HepG2 (cell line): ENCODE measurements around the gene SLC13A5. TPM values are rescaled to one million over a fixed set of nuclear protein-coding genes. Genes with fewer than 3 reads are reported as not detected.
A peak's percentile ranks its signal among the peaks of the same experiment; 100 is the strongest.

Experiments
- ATAC-seq: fragments of 200-7000 bp; cut with Tn5 transposase; 3 replicates; pipeline ENCODE4 v1.9.1; 2020; ENCODE audit warnings: mild to moderate bottlenecking, moderate library complexity
- BruUV-seq: library from RNA; stranded (reverse); fragments of 400-500 nt; replicated peaks from 2 replicates; lab custom pipeline; 2021; lab: Mats Ljungman, UMichigan
- CTCF ChIA-PET: fragments of 300-600 bp; formaldehyde crosslinking; extraction: SDS; loops from one replicate; lab custom pipeline; 2021; ENCODE audit warnings: low total read pairs, inconsistent platforms, low intra/inter-chr PET ratio; lab: Yijun Ruan, JAX
- POLR2A ChIA-PET: fragments of 350-600 bp; sonication (Branson Sonifier 250); formaldehyde crosslinking; loops from one replicate; lab custom pipeline; 2020; ENCODE audit warnings: antibody characterized with exemption, inconsistent platforms; lab: Yijun Ruan, JAX
- DNase-seq: peaks from one replicate; pipeline ENCODE4 v3.0.0-alpha.2; 2015; ENCODE audit warnings: low spot score
- FAIRE-seq: peaks from 3 replicates; lab custom pipeline; 2011; peaks lifted over from hg19 to GRCh38; lab: Jason Lieb, UNC
- H2AFZ ChIP-seq: one replicate; pipeline ENCODE4 v1.6.1; 2011; ENCODE audit warnings: low read length, inconsistent platforms
- H3K27ac ChIP-seq: fragments of 300-600 bp; 3 replicates; pipeline ENCODE4 v1.8.0; 2011; ENCODE audit warnings: mixed run types, mild to moderate bottlenecking, mixed read lengths, low read length, inconsistent platforms; ENCODE audit not compliant: insufficient read depth; ENCODE audit errors: extremely low read length
- H3K27me3 ChIP-seq, 2 experiments: fragments of 200-600 bp in 1 of 2; 2 replicates in 1 of 2; 3 replicates in 1 of 2; pipeline versions ENCODE4 v1.6.0 to v1.8.0; 2011; ENCODE audit warnings: low read length in 2 of 2, mild to moderate bottlenecking in 2 of 2, moderate library complexity in 2 of 2, inconsistent platforms in 1 of 2; ENCODE audit not compliant: insufficient read depth in 2 of 2, control insufficient read depth in 1 of 2
- H3K36me3 ChIP-seq, 2 experiments: fragments of 200-600 bp in 1 of 2; replicated peaks in 1 of 2; 2 replicates in 1 of 2; 3 replicates in 1 of 2; pipeline versions ENCODE4 v1.5.1 to v1.8.0; 2011; ENCODE audit warnings: low read length in 2 of 2, inconsistent platforms in 1 of 2; ENCODE audit not compliant: insufficient read depth in 2 of 2, control insufficient read depth in 1 of 2
- H3K4me1 ChIP-seq: 2 replicates; pipeline ENCODE4 v1.5.1; 2012; ENCODE audit warnings: low read length, inconsistent platforms; ENCODE audit not compliant: insufficient read depth
- H3K4me2 ChIP-seq: 2 replicates; pipeline ENCODE4 v1.6.0; 2011; ENCODE audit warnings: low read depth, low read length, inconsistent platforms
- H3K4me3 ChIP-seq, 3 experiments: fragments of 200-600 bp in 1 of 3; sonication (generic), shearing (Covaris generic) in 1 of 3; replicated peaks in 1 of 3; 2 replicates each; pipeline ENCODE4 v1.5.1; 2011 to 2016; ENCODE audit warnings: low read length in 3 of 3, inconsistent platforms in 2 of 3, low read depth in 2 of 3, mild to moderate bottlenecking in 2 of 3, control low read depth in 1 of 3, mixed read lengths in 1 of 3; ENCODE audit not compliant: insufficient read depth in 1 of 3
- H3K79me2 ChIP-seq: one replicate; pipeline ENCODE4 v1.6.1; 2011; ENCODE audit warnings: low read length, inconsistent platforms; ENCODE audit not compliant: insufficient read depth
- H3K9ac ChIP-seq: 2 replicates; pipeline ENCODE4 v1.6.0; 2011; ENCODE audit warnings: mild to moderate bottlenecking, low read depth, low read length, inconsistent platforms; ENCODE audit not compliant: insufficient read depth
- H3K9me3 ChIP-seq: 2 replicates; pipeline ENCODE4 v1.5.1; 2012; ENCODE audit warnings: mild to moderate bottlenecking, low read length
- H4K20me1 ChIP-seq: 2 replicates; pipeline ENCODE4 v1.6.0; 2011; ENCODE audit warnings: inconsistent platforms, mild to moderate bottlenecking, low read length, moderate library complexity; ENCODE audit not compliant: insufficient read depth
- ATF6 ChIP-seq: sonication (generic); formaldehyde crosslinking; conservative IDR thresholded peaks from 2 replicates; pipeline ENCODE4 v1.4.0; 2020; ENCODE audit warnings: missing genetic modification reagents
- CREB3 ChIP-seq: sonication (generic); formaldehyde crosslinking; IDR thresholded peaks from 2 replicates; pipeline ENCODE4 v1.5.0; 2020; ENCODE audit warnings: missing genetic modification reagents
- FOSL2 ChIP-seq: sonication (generic); formaldehyde crosslinking; IDR thresholded peaks from 2 replicates; pipeline ENCODE4 v1.4.0; 2020; ENCODE audit warnings: missing genetic modification reagents
- KDM4B ChIP-seq: sonication (generic); formaldehyde crosslinking; IDR thresholded peaks from 2 replicates; pipeline ENCODE4 v1.4.0; 2020; ENCODE audit warnings: missing genetic modification reagents
- NFE2L2 ChIP-seq: fragments of 150-350 bp; IDR thresholded peaks from 2 replicates; pipeline ENCODE4 v1.6.1; 2014; ENCODE audit warnings: low read length
- NR3C1 ChIP-seq: sonication (generic); formaldehyde crosslinking; IDR thresholded peaks from 2 replicates; pipeline ENCODE4 v1.4.0; 2020; ENCODE audit warnings: missing genetic modification reagents
- PAF1 ChIP-seq: IDR thresholded peaks from 2 replicates; pipeline ENCODE4 v1.6.1; 2016; ENCODE audit warnings: missing genetic modification reagents, missing compliant biosample characterization
- TBL1XR1 ChIP-seq: fragments of 150-350 bp; IDR thresholded peaks from 2 replicates; pipeline ENCODE4 v1.6.1; 2014; ENCODE audit warnings: borderline replicate concordance, low read length; ENCODE audit not compliant: partially characterized antibody
- ZBTB20 ChIP-seq: sonication (generic); formaldehyde crosslinking; IDR thresholded peaks from 2 replicates; pipeline ENCODE4 v1.8.1; 2023; ENCODE audit warnings: missing genetic modification reagents, low read depth, mild to moderate bottlenecking, borderline replicate concordance
- ZBTB33 ChIP-seq: sonication (generic); formaldehyde crosslinking; IDR thresholded peaks from 2 replicates; pipeline ENCODE4 v1.4.0; 2020; ENCODE audit warnings: missing genetic modification reagents
- ZBTB38 ChIP-seq: sonication (generic); formaldehyde crosslinking; IDR thresholded peaks from 2 replicates; pipeline ENCODE4 v1.5.1; 2020; ENCODE audit warnings: mild to moderate bottlenecking, missing genetic modification reagents
- ZFP90 ChIP-seq: sonication (generic); formaldehyde crosslinking; IDR thresholded peaks from 2 replicates; pipeline ENCODE4 v1.8.0; 2022; ENCODE audit warnings: missing genetic modification reagents, mild to moderate bottlenecking, inconsistent platforms, borderline replicate concordance
- ZGPAT ChIP-seq: IDR thresholded peaks from 2 replicates; pipeline ENCODE4 v1.6.1; 2016; ENCODE audit warnings: mild to moderate bottlenecking
- ZNF253 ChIP-seq: sonication (generic); formaldehyde crosslinking; IDR thresholded peaks from 2 replicates; pipeline ENCODE4 v1.8.0; 2022; ENCODE audit warnings: mild to moderate bottlenecking, missing genetic modification reagents, borderline replicate concordance
- ZNF614 ChIP-seq: IDR thresholded peaks from 2 replicates; pipeline ENCODE4 v1.6.1; 2018; ENCODE audit warnings: missing biosample characterization, missing genetic modification reagents, inconsistent platforms, borderline replicate concordance
- ZNF790 ChIP-seq: sonication (generic); formaldehyde crosslinking; IDR thresholded peaks from 2 replicates; pipeline ENCODE4 v1.8.0; 2022; ENCODE audit warnings: missing genetic modification reagents, mild to moderate bottlenecking, borderline replicate concordance
- WGBS: methylation state at CpG from one replicate; pipeline ENCODE4 v1.1.6; 2017; ENCODE audit warnings: low lambda C conversion rate; 5-methylcytosine and 5-hydroxymethylcytosine counted together
- in situ Hi-C: cut with HindIII; loops from 2 replicates; pipeline ENCODE4 v1.10.0; 2017; ENCODE audit warnings: low pct_unique_long_range_greater_than_20kb; ENCODE audit not compliant: extremely low pct_ligation_motif_present
- intact Hi-C: fragments of 100-400 bp; cut with micrococcal nuclease; formaldehyde crosslinking; loops from one replicate; pipeline ENCODE4 v1.10.0; 2022; ENCODE audit not compliant: unreplicated experiment
- polyA plus RNA-seq, 8 experiments: library from polyadenylated mRNA; depleted of rRNA in 3 of 8; stranded (reverse) in 7 of 8; unstranded in 1 of 8; fragments of >200 nt; fragmentation: Illumina TruSeq in 4 of 8; extraction: Trizol in 4 of 8; gene quantifications; 2 replicates each; pipeline versions ENCODE4 v1.2.1 to v1.2.3, GENCODE V29; 2011 to 2016; ENCODE audit warnings: low read depth in 4 of 8, missing spikeins in 1 of 8, mixed read lengths in 1 of 8; ENCODE audit not compliant: insufficient read depth in 1 of 8
- total RNA-seq, 5 experiments: library from RNA; depleted of rRNA; stranded (reverse); fragments of >200 nt; fragmentation: Illumina TruSeq; extraction: Trizol; gene quantifications; 2 replicates each; pipeline ENCODE4 v1.2.3, GENCODE V29; 2016; ENCODE audit warnings: low read depth in 1 of 5
- TF ChIP-seq, protein P1 (sequence below): sonication (generic); formaldehyde crosslinking; IDR thresholded peaks from 2 replicates; pipeline ENCODE4 v1.5.0; 2020; ENCODE audit warnings: mild to moderate bottlenecking, missing genetic modification reagents, moderate library complexity

SLC13A5 gene
- total and polyA plus RNA-seq, 2 of the 13 experiments (the other 11 are each of a cell fraction or from before 2014, with no cell fraction given), result 42.8 to 310 TPM

DNA sequence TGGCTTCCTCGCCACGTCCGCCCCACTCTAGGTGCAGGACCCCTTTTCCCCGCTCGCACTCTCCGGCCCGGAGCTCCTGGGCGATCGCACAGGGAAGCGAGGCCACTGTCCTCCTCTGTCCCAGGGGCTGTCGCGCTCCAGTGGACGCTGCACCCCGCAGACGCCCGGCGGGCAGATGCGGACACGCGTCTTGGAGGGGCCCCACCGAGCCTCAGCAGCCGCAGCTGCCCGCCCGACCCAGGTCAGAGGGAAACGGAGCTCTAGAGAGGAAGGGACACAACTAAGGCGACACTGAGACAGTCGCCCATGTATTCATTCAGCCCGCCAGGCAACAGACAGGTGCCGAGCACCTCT lies 726 bp upstream of the SLC13A5 start:
- ChIA-PET CTCF (interaction anchor here (0.8 to 3.6 kb wide), 5 partner anchors 12 to 62 kb away, joined by 3 to 52 read pairs (median 3); partner anchors contain the start of genes C17orf100 and MED31), POLR2A (interaction anchor here (1.3 to 7.8 kb wide), 3 partner anchors 14 to 48 kb away, joined by 3 to 419 read pairs (median 59); no protein-coding TSS in a partner anchor)
- H3K9me3 ChIP-seq, result peaks cover 7% of the 10 kb centered on the region; the same call in 1 of the 2 replicates
- no peak overlapping the region for H2AFZ ChIP-seq
- no peaks in the 10 kb centered on the region for H3K36me3 ChIP-seq
- no TSS peak for BruUV-seq
- in situ Hi-C loops, result loop anchor here (5.0 kb wide), 1 partner anchor 47 kb away; no protein-coding TSS in a partner anchor
- no peaks in the 10 kb centered on the region; a peak in 1 of 5 replicates for H3K27me3 ChIP-seq
- FAIRE-seq (no peak), DNase-seq (no peak), ATAC-seq (no peak)
- WGBS, result 92% methylated on average over 29 of the region's 29 CpGs
- intact Hi-C loops, result loop anchor here (10.0 kb wide), 1 partner anchor 81 kb away; no protein-coding TSS in a partner anchor
- 0 out of 2 replicates have a peak overlapping the region, but pooled peaks have one; percentile 93 for H3K4me2 ChIP-seq
- peaks cover 30% of the 10 kb centered on the region for H3K79me2 ChIP-seq
- peaks cover 56% of the 10 kb centered on the region for H3K4me1 ChIP-seq
- H3K27ac ChIP-seq, result no peak overlapping the region
- H3K9ac ChIP-seq, result no peak overlapping the region
- H3K4me3 ChIP-seq, result no peak overlapping the region; a peak in 1 of 6 replicates
- no peaks in the 10 kb centered on the region for H4K20me1 ChIP-seq
- TF ChIP-seq NR3C1 (CRISPR knock-in tag) (0 out of 2 replicates have a peak, but pooled peaks have one; percentile 30), ZBTB20 (CRISPR knock-in tag) (no peak), NFE2L2 (no peak), KDM4B (no peak), ZNF790 (CRISPR knock-in tag) (no peak), ZBTB33 (CRISPR knock-in tag) (0 out of 2 replicates have a peak, but pooled peaks have one; percentile 19), PAF1 (CRISPR knock-in tag) (no peak), ZGPAT (CRISPR knock-in tag) (no peak), CREB3 (CRISPR knock-in tag) (no peak), ZBTB38 (CRISPR knock-in tag) (peak; percentile 77), TBL1XR1 (no peak), ZFP90 (CRISPR knock-in tag) (no peak), ATF6 (CRISPR knock-in tag) (no peak), ZNF614 (CRISPR knock-in tag) (no peak), ZNF253 (CRISPR knock-in tag) (no peak), FOSL2 (CRISPR knock-in tag) (no peak)
- TF ChIP-seq, protein P1, sequence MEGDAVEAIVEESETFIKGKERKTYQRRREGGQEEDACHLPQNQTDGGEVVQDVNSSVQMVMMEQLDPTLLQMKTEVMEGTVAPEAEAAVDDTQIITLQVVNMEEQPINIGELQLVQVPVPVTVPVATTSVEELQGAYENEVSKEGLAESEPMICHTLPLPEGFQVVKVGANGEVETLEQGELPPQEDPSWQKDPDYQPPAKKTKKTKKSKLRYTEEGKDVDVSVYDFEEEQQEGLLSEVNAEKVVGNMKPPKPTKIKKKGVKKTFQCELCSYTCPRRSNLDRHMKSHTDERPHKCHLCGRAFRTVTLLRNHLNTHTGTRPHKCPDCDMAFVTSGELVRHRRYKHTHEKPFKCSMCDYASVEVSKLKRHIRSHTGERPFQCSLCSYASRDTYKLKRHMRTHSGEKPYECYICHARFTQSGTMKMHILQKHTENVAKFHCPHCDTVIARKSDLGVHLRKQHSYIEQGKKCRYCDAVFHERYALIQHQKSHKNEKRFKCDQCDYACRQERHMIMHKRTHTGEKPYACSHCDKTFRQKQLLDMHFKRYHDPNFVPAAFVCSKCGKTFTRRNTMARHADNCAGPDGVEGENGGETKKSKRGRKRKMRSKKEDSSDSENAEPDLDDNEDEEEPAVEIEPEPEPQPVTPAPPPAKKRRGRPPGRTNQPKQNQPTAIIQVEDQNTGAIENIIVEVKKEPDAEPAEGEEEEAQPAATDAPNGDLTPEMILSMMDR (CRISPR knock-in tag), result no peak
